ENCODE data around the gene AHCYL1. TPM values are rescaled to one million over a fixed set of nuclear protein-coding genes. Genes with fewer than 3 reads are reported as not detected.

The AHCYL1 gene
- total and polyA plus RNA-seq, 2 donors (not counting 3 experiments of a cell fraction or from before 2014, with no cell fraction given), result 49.2 to 74.2 TPM

GRCh38 chr1:110048240-110048639 lies 63.7 kb downstream of the AHCYL1 start:
- BruUV-seq (replicated peaks), result no TSS peak
- no peak overlapping the region for H3K4me3 ChIP-seq (replicated peaks in 1 of 3; ENCODE audit: insufficient read depth in 1 of 3, low read depth in 1 of 3, low read length in 3 of 3)
- no peak overlapping the region for H3K4me2 ChIP-seq (ENCODE audit: insufficient read depth, low read length)
- intact Hi-C loops (cut with micrococcal nuclease), result no loop called here
- ChIA-PET POLR2A (no interaction called here), CTCF (interaction anchor here (0.9 to 1.8 kb wide), 3 partner anchors 12 to 40 kb away, joined by 3 to 4 read pairs (median 3); partner anchors contain the start of gene STRIP1)
- no peaks in the 10 kb centered on the region for H3K4me1 ChIP-seq (ENCODE audit: control insufficient read depth, extremely low read depth, insufficient read depth, low read length)
- no peak overlapping the region for H2AFZ ChIP-seq (ENCODE audit: low read depth, low read length)
- no peaks in the 10 kb centered on the region for H3K79me2 ChIP-seq (ENCODE audit: control insufficient read depth, insufficient read depth, low read length)
- no peaks in the 10 kb centered on the region for H3K9me1 ChIP-seq (replicated peaks; ENCODE audit: control insufficient read depth, extremely low read depth, insufficient read depth, low read length)
- no peaks in the 10 kb centered on the region for H3K27me3 ChIP-seq (ENCODE audit: control insufficient read depth in 2 of 2, insufficient read depth in 2 of 2, low read length in 2 of 2)
- H3K9ac ChIP-seq (replicated peaks; ENCODE audit: extremely low read depth, insufficient read depth, low read length), result no peak overlapping the region
- H3K9me3 ChIP-seq (replicated peaks; ENCODE audit: control insufficient read depth, insufficient read depth, low read length), result no peaks in the 10 kb centered on the region
- no peak overlapping the region for H3K27ac ChIP-seq (ENCODE audit: insufficient read depth, low read depth, low read length)
- TF ChIP-seq POLR2AphosphoS5 (IDR thresholded peaks at IDR 0.05; ENCODE audit: insufficient read depth, low read depth, low read length) (no peak), MYC (IDR thresholded peaks at IDR 0.05; ENCODE audit: low read depth, low read length) (no peak), POLR2A (IDR thresholded peaks at IDR 0.05; ENCODE audit: low read depth, low read length) (no peak), CTCF (IDR thresholded peaks at IDR 0.05; ENCODE audit: extremely low read depth in 1 of 2, insufficient read depth in 1 of 2, low read depth in 1 of 2, low read length in 2 of 2) (no peak), JUN (IDR thresholded peaks at IDR 0.05; ENCODE audit: borderline replicate concordance, insufficient read depth, insufficient read length, low read depth) (no peak), GATA2 (IDR thresholded peaks at IDR 0.05; ENCODE audit: insufficient read depth, insufficient read length, low read depth, low read length) (no peak)
- dilution Hi-C loops (cut with MboI; ENCODE audit: extremely low pct_ligation_motif_present, low sequenced_read_pairs), result no loop called here
- no peaks in the 10 kb centered on the region for H4K20me1 ChIP-seq (replicated peaks; ENCODE audit: control insufficient read depth, extremely low read depth, insufficient read depth, low read length)
- FAIRE-seq (no peak), DNase-seq (ENCODE audit: low read depth, low spot score) (no peak)
- peaks cover 25 to 59% of the 10 kb centered on the region in 2 experiments for H3K36me3 ChIP-seq (ENCODE audit: control insufficient read depth in 2 of 2, extremely low read depth in 1 of 2, insufficient read depth in 2 of 2, low read length in 2 of 2)
